NCI-H2107 treated with DMSO at 0.1 percent for 48 hours (cell line): Measurements from ENCODE around the gene HRAS.

Experiments
- DNase-seq: peaks from one replicate; lab custom pipeline; 2025; ENCODE audit not compliant: unreplicated experiment; lab: John Stamatoyannopoulos, UW

Gene HRAS

DNA sequence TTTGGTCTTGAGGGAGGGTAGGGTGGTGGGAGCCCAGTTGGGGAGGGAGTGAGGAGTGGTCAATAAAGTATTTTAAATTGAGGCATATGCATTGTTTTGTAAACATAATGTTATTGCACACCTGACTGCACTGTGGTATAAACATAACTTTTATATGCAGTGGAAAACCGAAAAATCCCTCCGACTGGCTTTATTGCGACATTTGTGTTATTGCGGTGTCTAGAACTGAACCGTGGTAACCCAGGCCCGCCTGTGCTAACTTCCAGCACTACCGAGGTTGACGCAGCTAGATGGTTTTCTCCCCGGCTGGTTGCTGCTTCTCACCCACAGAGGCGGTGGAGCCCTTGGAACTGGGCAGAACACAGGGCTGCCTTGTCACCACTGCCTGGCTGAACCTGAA is 20.8 kb downstream of the HRAS start:
- no peak for DNase-seq

DNA sequence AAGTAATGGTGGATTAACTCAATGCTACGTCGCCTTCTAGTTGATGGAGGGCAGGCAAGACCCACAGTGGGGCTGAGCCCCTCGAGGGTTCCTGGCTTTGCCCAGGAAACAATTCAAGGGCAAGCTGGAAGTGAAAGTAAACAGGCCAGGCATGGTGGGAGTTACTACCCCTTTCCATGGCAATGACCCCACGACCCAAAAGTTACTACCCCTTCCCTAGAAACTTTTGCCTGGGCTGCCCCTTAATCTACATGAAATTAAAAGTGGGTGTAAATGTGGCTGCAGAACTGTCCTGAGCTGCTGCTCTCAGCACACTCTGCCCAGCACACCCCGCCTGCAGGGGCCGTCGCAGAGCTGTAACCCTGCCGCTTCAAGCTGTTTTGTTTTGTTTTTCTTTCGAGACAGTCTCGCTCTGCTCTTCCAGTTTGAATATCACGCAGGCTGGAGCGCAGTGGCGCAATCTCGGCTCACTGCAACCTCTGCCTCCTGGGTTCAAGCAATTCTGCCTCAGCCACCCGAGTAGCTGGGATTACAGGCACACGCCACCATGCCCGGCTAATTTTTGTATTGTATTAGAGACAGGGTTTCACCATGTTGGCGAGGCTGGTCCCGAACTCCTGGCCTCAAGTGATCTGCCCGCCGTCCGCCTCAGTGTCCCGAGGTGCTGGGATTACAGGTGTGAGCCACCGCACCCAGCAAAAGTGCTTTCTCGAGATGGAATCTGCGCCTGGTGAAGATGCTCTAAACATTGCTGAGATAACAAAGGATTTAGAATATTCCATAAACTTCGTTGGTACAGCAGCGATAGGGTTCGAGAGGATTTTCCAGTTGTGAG is 22.4 kb downstream of the HRAS start:
- DNase-seq = no peak

DNA sequence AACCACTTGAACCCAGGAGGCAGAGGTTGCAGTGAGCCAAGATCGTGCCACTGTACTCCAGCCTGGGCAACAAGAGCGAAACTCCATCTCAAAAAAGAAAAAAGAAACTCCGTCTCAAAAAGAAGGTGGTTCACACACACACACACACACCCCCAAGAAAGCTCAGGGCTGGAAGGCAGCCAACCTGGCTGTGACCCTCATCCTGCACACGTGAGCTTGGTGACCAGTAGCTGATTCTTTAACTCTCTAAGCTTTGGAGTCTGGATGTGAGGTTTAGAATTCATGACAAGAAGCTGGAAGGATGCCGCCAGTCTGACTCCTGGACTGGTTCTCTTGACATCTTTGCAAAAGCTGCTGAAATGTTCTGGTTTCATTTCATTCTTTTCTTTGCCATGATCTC is 26.4 kb downstream of the HRAS start:
- DNase-seq = no peak

DNA sequence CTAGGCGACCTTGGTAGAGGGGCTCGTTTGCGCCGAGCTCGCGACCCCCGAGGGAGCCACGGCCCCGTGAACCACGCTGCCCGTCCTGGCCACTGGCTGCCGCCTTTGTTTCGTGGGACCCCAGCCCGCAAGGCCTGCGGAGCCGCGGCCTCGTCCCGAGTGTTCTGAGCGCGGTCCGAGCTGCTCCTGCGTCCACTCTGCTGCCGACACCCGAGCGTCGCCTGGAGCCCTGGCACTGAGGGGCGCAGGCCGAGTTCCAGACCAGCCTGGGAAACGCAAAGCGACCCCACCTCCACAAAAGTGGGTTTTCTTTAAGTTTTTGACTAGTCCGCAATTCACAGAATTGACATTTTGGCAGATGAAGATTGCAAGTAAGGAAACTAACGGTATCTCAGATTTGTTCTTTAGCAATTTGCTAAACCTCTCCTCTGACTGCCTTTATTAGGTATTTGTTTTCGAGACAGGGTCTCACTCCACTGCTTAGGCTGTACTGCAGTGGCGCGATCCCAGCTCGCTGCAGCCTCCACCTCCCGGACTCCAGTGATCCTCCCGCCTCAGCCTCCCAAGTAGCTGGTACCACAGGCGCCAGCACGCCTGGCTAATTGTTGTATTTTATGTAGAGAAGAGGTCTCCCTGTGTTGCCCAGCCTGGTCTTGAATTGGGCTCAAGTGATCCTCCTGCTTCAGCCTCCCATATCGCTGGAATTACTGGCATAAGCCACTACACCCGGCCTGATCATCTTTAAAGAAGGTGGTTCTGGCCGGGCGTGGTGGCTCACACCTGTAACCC is 27.5 kb downstream of the HRAS start:
- DNase-seq = no peak

DNA sequence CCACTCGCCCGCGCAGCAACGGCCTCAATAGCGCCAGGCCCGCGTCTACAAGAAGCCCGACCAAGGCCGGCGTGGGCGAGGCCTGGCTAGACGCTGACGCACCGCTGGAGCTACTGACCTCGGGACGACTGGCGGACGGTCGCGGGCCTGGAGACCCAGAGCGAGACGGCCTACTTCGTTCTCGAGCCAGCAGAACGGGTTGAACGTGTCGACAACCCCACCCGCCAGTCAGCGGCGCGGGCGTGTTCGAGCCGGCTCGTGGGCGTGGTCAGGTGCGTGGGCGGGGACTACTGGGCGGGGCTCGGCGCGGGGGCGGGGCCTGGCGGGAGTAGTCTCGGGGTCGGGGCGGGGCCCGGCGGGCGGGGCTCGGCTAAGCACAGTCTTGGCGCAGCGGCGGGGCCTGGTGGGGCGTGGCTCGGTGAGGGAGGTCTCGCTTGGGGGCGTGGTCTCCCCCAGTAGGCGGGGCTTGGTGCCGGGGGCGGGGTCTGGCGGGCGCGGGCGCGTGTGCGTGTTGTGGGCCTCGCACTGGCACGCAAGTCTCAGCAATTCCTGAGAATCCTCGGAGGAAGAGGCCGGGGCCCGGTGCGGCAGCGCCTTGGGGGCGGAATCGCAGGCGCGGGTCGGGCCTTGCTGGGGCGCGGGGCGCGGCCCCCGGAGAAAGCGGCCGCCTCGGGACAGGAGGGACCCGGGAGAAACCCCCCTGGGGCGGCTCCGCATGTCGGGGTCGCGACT is 28.2 kb downstream of the HRAS start, which contains the start of gene RNH1:
RNH1 (minus strand) TSS at position 248 of the 732 bp plus-strand sequence. CDS start 5,080 bp downstream, outside the sequence.
- peak; percentile 56 for DNase-seq

DNA sequence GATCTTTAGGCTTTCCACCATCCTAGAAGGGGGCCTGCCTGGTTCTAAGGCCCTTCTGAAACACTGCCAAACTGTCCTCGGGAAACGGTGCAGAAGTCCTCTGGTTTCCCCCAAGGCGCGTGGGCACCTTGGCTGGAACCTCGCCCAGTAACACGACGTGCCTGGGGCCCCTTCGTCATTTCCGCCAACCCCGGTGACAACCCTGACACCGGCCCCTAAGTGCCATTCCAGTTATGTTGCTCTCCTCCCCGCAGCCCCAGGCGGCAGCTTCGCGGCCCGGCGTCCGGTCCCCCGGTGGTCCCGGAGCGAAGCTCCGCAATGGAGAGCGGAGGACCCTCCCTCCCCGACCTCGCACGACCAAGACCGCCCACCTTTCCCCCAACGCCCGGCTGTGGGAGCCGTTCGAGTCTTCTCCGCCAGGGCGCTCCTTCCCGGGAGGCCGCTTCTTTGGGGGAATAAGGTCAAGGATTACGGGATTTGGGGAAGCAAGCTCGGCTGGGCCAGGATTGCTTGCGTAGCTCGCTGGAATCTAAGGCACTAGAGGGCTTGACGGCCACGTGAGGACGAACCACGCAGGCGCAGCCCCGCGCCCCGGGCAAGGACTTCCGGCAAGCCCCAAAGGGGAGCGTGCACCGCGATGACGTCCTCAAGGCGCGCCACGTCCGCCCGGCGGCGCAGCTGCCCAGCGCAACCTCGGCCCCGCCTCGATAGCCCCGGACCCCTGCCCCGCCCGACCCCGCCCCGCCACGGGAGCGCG is 29.0 kb downstream of the HRAS start:
- peak; percentile 60 for DNase-seq

DNA sequence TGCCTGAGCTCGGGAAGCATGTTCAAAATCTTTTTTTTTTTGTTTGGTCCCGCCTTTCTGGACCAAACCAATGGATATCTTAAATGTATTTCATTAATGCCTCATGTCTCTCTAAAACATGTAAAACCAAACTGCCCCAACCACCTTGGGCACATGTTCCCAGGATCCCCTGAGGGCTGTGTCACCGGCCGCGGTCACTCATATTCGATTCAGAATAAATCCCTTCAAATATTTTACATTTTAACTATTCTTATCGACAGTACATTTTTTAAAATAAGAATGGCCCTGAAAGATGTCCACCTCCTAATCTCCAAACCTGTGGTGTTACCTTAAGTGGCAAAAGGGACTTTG is 30.4 kb downstream of the HRAS start:
- no peak for DNase-seq

DNA sequence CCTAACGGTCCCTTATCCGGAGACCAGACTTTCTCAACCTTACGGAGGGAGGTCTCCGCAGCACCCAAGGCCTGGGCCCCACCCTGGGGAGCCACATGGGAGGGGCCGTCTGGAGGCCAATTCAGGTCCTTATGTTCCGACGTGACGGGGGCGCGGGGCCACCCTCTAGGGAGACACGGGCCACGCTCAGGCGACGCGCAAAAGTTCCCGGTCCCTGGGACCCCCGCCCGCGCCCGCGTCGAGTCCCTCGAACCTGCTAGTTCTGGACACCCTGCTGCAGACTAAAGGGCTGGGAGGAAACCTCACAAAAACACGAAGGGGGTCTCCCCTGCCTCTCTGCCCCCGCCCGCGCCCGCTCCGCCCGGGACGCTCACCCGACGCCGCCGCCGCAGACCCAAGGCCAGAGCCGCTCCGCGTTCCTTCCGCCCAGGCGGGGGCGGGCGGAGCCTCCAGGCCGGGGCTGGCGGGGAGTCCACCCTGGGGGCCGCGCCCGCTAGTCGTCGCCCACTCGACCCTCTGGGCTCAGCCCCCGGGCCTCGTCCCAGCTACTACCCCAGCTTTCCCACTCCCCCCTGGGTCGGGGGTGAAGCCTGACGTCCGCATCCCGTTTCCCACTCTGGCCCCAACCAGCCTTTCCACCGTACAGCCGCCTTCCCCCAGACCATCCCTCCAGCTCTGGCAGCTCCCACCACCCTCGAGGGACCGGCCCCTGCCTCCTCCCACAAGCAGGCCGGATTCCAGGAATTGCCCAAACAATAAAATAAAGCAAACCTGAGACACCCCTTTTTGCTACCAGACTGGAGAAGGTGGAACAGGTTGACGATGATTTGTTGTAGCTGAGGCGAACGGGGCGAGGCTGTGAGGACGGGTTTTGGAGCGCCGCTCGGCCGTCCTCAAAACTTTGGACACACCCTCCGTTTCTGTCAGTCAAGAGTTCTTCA is 31.1 kb downstream of the HRAS start:
- no peak for DNase-seq

DNA sequence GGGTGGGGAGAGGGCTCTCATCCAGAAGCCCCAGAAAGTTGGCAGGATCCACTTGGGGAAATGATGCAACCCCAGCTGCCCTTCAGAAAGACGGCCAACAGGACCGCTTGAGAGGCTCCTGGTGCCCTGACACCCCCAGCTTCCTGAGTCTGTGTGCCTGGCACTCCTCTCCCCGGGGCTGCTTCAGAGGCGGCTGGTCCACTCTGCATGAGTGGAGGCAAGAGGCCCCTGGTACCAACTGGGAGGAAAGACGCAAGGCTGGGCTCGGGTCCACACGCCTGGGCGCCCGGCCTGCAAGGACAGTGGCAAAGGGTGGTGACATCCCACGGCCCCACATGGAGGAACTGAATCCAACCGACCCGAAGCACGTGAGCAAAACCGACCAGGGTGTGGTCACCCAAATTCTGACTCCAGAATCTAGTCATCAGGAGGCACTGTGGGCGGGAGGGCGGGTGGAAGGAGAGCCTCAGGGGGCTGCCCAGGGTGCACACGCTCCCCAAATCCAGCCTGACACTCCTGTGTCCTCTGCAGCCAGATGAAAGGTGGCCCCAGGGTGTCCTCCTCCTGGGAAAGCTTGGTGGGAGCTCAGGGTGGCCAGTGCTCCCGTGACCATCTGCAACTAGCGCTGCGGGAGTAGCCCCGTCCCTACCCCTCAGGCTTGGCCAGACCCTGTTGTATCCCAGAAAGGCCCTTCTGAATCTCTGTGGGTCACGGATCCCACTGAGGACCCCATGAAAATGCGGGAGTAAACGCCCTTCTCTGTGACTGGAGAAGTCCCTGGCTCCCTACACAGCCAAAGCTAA is 32.0 kb downstream of the HRAS start:
- no peak for DNase-seq

DNA sequence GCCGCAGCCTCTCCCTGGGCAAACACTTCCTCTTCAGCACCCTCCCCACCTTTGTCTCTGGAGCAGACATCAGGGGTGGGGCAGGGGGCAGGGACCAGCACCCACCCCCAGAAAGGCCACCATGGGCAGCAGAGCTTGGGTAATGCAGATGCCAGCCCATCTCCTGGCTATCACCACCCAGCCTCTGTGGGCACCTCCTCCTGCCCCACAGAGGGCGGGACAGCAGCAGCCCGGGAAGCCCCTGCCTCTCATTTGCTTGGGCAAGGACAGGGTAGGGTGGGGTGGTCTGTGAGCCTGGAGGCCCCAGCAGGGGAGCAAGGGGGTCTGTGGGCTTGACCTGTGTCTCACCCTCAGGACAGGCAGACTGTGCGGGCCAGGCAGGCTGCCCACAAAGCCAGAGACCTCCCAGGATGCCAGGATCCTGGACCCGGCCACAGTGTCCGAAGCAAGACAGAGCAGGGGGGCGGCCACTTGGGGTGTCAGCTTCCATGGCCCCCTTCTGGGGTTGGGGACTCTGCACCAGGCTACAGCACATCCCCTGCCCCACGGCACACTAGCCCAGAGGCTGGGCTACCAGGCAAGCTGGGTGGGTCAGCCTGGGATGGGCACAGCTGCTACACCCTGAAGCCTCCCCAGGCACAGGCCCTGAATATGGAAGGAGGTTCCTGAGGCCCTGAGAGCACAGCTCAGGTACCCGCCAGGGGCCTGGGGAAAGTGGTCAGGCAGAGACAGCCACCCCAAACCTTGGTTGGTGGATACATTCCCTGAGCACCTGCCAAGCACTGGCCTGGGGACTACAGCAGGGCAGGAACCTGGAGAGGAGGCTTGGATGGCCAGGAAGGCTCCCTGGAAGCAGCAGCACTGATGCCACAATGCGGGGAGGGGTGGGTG is 32.8 kb downstream of the HRAS start:
- DNase-seq = no peak

DNA sequence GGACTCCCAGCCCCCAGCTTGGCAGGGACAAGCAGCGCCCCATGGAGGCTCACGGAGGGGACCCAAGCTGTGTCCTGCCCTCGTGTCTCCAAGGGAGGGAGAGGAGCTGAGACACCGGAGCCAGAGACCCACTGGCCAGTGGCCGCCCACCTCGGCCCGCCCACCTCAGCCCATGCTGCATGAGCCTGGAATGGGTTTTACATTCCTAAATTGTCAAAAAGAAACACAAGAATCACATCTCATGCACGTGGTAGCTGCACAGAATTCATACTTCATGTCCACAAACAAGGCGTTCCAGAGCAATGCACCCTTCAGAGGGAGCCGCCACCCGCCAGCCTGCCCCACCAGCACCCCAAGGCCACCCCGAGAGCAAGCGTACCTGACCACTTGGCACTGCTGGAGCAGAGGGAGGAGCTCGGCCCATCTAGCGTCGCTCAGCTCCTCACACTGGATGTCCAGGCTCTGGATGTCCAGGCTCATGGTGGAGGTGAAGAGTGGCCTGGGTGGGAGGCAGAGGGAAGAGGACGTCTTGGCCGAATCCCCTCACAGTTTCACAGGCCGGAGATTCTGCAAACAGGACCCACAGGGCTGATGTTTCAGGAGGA is 33.6 kb downstream of the HRAS start:
- no peak for DNase-seq

DNA sequence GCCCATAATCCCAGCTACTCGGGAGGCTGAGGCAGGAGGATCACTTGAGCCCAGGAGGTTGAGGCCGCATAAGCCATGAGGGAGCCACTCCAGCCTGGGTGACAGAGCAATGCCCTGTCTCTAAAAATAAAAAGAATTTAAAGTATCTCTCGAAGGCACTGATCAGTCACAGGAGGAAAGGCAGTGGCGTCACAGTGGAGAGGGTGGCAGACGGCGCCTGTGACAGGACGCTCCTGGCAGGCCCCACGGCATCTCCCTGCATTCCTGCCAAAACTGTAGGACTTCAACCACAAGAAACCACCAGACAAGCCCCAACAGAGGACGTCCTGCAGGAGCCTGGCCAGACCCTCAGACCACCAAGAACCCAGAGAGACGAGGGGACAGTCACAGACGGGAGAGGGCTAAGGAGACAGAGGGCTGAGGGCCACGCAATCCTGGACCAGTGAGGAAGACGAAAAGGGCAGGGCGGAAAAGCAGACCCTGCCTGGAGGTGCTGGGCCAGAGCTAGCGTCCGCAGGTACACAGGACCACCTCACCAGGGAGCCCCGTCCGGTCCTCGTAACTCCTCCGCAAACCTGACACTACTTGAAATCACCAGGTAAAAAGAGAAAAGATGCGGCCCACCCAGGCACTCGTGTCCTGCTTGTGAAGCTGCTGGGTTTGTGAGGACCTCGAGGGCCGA is 34.2 kb downstream of the HRAS start:
- no peak for DNase-seq

DNA sequence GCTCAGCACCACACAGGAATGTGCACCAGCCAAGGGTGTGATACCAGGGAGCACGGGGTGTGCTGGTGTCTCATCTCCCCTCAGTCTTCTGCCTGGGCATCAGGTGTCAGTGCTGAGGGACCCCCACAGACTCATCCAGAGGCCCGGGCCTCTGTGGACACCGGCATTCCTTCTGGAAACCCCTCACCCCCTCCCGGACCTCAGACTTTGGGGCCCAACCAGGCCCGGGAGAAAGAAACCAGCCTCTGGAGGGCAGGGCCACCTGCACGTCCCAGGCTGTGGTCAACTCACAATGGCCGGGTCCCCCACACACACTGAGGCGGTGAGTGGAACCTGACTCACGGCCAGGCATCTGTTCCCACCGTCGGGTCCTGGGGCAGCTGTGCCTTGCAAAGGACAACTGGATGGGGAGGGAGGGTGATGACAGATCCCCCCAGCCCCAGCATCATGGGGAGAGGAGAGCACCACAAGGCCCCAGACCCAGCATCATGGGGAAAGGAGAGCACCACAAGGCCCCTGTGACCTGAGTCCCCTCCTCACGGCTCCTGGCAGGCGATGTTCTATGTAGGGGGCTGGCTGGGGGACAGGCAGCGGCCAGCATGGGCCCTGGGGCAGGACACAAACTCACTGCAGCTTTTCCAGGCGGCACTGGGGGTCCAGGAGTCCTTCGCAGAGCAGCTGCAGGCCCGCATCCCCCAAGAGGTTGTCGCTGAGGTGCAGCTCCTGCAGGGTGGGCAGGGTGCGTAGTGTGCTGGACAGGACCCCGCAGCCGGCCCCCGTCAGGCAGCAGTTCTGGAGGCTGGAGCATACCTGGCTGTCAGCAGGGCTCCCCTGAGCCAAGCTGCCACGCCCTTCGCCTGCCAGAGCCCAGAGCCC is 35.9 kb downstream of the HRAS start:
- DNase-seq = no peak

DNA sequence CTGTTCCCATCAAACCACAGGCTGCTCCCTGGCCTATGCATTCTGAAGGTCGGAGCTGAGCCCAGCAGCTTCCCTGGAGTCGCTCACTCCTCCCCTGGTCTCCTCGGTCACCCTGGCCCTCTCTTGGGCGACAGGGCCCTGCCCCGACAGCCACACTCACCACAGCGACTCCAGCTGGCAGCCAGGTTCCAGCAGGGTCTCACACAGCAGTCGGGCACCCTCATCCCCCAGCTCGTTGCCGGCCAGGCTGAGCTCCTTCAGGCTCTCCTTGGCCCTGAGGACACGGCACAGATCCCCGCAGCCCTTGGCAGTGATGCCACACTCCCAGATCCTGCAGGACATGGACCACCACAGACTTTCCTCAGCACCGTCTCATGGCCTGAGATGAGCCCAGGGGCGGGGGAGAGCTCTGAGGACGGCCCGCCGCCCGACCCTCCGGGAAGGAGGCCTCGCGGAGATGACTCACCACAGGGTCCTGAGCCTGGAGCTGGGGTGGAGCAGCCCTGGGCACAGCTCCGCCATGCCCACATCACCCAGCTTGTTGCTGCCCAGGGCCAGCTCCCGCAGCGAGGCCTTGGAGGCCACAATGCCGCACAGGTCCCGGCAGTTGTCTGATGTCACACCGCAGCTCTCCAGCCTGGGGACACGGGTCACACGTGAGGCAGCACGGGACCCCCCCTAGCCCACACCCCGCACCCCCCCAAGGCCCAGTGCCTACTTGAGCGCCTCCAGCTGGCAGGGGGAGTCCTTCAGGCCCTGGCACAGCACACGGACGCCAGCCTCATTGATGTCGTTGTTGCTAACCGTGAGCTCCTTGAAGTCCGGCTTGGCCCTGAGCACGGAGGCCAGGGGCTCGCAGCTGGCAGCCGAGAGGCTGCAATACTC is 36.8 kb downstream of the HRAS start:
- DNase-seq = no peak
